RWPE1 (cell line): ENCODE data around the gene MLXIP.

ENCODE experiments used
- CTCF ChIA-PET: fragments of 350-600 bp; sonication (Branson Sonifier 250); formaldehyde crosslinking; extraction: SDS; loops from one replicate; lab custom pipeline; 2021; lab: Yijun Ruan, JAX
- POLR2A ChIA-PET: fragments of 400-600 bp; formaldehyde crosslinking; extraction: SDS; loops from one replicate; lab custom pipeline; 2020; ENCODE audit warnings: antibody characterized with exemption; ENCODE audit not compliant: low non-redundant PET; lab: Yijun Ruan, JAX
- DNase-seq: peaks from one replicate; pipeline ENCODE4 v3.0.0; 2012; ENCODE audit warnings: low spot score
- H3K27ac ChIP-seq: fragments of 450-650 bp; 2 replicates; pipeline ENCODE4 v1.5.1; 2017
- TF ChIP-seq, protein P1 (sequence below): fragments of 450-650 bp; conservative IDR thresholded peaks from 2 replicates; pipeline ENCODE4 v1.5.1; 2017; ENCODE audit warnings: low read depth, mild to moderate bottlenecking

The MLXIP gene

DNA sequence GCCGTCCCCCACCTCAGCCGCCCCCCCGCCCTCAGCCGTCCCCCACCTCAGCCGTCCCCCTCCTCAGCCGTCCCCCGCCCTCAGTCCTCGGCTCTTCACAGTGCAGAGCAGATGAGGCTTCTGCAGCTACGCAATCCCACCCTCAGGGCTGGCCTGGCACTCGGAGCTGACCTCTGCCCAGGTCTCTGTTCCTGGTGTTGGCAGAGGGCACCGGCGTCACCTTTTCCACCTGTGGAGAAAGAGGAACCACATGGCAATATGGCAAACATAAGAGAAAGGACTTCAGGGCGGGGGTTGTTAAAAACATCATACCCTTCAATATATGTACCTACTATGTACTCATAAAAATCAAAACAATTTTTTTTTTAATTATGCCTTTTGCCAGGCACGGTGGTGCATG lies 45.8 kb downstream of the MLXIP start:
- ChIA-PET CTCF (interaction anchor here (0.7 to 3.0 kb wide), 3 partner anchors 36 to 73 kb away, joined by 8 to 17 read pairs (median 9); no protein-coding TSS in a partner anchor), POLR2A (no interaction called here)
- TF ChIP-seq, protein P1, sequence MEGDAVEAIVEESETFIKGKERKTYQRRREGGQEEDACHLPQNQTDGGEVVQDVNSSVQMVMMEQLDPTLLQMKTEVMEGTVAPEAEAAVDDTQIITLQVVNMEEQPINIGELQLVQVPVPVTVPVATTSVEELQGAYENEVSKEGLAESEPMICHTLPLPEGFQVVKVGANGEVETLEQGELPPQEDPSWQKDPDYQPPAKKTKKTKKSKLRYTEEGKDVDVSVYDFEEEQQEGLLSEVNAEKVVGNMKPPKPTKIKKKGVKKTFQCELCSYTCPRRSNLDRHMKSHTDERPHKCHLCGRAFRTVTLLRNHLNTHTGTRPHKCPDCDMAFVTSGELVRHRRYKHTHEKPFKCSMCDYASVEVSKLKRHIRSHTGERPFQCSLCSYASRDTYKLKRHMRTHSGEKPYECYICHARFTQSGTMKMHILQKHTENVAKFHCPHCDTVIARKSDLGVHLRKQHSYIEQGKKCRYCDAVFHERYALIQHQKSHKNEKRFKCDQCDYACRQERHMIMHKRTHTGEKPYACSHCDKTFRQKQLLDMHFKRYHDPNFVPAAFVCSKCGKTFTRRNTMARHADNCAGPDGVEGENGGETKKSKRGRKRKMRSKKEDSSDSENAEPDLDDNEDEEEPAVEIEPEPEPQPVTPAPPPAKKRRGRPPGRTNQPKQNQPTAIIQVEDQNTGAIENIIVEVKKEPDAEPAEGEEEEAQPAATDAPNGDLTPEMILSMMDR = no peak
- no peak for DNase-seq
- peak overlapping the region; percentile 30 for H3K27ac ChIP-seq

- POLR2A ChIA-PET = no interaction called here
- peak overlapping the region; percentile 30 for H3K27ac ChIP-seq
- CTCF ChIA-PET = interaction anchor here (0.9 kb wide), 1 partner anchor 65 kb away, joined by 3 read pairs; no protein-coding TSS in a partner anchor
Measured at GRCh38 chr12:122125452-122126341, 47.1 kb downstream of the MLXIP start.

DNA sequence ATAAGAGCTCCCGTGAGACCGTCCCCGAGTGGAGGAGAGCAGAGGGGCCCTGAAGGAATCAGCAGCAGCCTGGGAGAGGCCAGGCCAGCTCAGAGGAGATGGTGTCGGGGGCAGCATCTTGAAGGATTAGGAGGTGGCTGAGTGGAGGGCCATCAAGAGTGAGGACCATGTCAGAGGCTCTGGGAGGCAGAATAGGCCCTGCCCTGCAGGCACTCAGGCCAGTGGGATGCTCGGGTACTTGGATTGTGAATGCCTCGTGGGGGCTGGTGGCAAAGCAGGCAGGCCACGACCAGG lies 47.7 kb downstream of the MLXIP start:
- no peak for DNase-seq
- H3K27ac ChIP-seq = peak overlapping the region; percentile 30
- ChIA-PET CTCF (interaction anchor here (0.9 kb wide), 1 partner anchor 64 kb away, joined by 3 read pairs; no protein-coding TSS in a partner anchor), POLR2A (no interaction called here)
- TF ChIP-seq, protein P1 = no peak

More at GRCh38 chr12:122125452-122126341, 47.1 kb downstream of the MLXIP start:
- DNase-seq = no peak
- TF ChIP-seq, protein P1 = no peak

DNA sequence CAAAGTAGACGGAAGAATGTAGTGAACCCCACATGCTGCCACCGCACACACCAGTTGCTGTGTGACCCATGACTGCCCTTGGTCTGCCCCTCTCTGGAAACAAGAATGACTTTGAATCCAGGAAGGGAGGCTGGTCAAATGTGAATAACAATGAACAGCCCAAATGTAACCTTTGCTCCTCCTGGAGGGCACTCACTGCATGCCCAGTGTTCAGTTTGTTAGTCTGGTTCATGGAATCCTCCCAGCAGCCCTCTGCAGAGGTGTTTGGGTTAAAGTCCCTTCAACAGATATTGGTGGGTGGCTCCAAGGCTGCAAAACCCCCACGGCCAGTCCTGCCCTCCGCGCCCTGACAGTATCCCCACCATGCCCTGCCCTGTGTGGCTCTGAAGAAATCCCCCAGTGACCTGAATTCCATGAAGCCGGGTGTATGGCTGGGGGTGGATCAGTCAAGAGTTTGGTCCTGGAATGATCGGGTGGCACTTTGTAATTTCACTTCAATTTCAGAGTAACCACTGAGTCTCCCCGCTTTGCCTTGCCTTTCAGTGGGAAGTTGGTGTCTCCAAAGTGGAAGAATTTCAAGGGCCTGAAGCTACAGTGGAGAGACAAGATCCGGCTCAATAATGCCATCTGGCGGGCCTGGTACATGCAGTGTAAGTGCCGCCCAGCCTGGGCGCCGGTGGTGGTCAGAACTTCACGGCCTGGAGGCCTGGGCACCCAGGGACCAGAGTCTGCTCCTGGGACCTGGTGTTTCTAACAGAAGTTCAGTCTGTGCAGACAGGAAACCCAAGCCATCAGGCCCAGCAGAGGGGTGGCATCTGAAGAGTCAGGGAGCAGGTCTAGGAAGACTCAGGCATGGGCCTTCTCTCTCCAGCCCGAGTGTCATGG lies 48.4 kb downstream of the MLXIP start:
- ChIA-PET POLR2A (no interaction called here), CTCF (interaction anchor here (0.6 to 1.8 kb wide), 2 partner anchors 64 to 210 kb away, joined by 3 to 4 read pairs; no protein-coding TSS in a partner anchor)
- TF ChIP-seq, protein P1 = no peak
- no peak for DNase-seq
- peak overlapping the region; percentile 30 for H3K27ac ChIP-seq

DNA sequence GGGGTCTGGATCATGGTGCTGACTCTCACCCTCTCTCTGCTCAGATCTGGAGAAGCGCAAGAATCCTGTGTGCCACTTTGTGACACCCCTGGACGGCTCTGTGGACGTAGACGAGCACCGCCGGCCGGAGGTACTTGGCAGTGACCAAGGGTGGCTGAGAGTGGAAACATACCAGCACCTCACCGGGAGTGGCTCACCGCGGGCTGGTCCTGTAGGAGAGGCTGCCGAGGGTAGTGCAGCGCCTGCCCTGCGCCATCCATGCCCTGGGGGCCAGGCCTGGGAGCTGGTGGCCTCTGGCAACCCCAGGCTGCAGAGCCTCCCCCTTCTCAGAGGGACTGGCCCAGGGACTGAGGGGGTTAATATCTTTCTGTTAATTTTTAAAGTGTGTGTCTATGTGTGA lies 49.3 kb downstream of the MLXIP start:
- TF ChIP-seq, protein P1 = no peak
- ChIA-PET CTCF (interaction anchor here (1.8 kb wide), 1 partner anchor 63 kb away, joined by 4 read pairs; no protein-coding TSS in a partner anchor), POLR2A (no interaction called here)
- H3K27ac ChIP-seq = peak overlapping the region; percentile 30
- no peak for DNase-seq

GRCh38 chr12:122128481-122128880 lies 49.9 kb downstream of the MLXIP start:
- ChIA-PET POLR2A (no interaction called here), CTCF (interaction anchor here (1.8 kb wide), 1 partner anchor 62 kb away, joined by 4 read pairs; no protein-coding TSS in a partner anchor)
- H3K27ac ChIP-seq = no peak overlapping the region; the same call in 1 of the 2 replicates
- DNase-seq = no peak
- TF ChIP-seq, protein P1 = no peak
